Measurements from ENCODE around the gene MS4A8. TPM values are rescaled to one million over a fixed set of nuclear protein-coding genes. Genes with fewer than 3 reads are reported as not detected.

MS4A8 gene
- total RNA-seq, 4 donors from 2014 or later: not detected

GRCh38 chr11:60734279-60734678, 34.9 kb downstream of the MS4A8 start:
- 86 to 87% methylated on average over 4 of the region's 4 CpGs for whole genome bisulfite sequencing, 2 donors (ENCODE audit: low coverage in 1 of 2)

DNA sequence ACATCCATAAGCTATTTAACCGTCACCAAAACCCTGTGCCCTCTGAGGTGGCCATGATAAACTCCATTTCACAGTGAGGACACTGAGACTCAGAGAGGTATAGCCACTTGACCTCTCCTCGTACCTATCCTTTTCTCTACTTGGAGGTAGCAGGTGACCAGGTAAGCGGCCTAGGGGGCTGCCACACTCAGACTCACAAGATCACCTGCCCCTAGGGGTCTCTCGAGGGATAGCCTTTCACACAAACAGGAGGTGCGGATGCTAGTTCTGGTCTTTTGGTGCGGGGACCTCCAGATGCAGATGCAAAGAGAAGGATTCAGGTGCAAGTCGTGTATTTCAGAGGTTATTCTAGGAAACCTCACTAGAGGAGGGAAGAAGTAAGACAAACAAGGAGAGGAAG, 39.7 kb downstream of the MS4A8 start:
- no peaks in the 10 kb centered on the region for H3K4me1 ChIP-seq
- H3K27ac ChIP-seq: no peak overlapping the region
- peaks cover 0 to 25% (median 0%) of the 10 kb centered on the region in 3 donors for H3K9me3 ChIP-seq
- WGBS, 2 donors (ENCODE audit: low coverage in 1 of 2): 40 to 80% methylated on average over 1 to 4 of the region's 7 CpGs
- ATAC-seq: no peak
- H3K36me3 ChIP-seq: no peaks in the 10 kb centered on the region
- H3K27me3 ChIP-seq: peaks cover 26% of the 10 kb centered on the region
- no peak for TF ChIP-seq POLR2AphosphoS5 (IDR thresholded peaks at IDR 0.05)
- TF ChIP-seq, protein P1, sequence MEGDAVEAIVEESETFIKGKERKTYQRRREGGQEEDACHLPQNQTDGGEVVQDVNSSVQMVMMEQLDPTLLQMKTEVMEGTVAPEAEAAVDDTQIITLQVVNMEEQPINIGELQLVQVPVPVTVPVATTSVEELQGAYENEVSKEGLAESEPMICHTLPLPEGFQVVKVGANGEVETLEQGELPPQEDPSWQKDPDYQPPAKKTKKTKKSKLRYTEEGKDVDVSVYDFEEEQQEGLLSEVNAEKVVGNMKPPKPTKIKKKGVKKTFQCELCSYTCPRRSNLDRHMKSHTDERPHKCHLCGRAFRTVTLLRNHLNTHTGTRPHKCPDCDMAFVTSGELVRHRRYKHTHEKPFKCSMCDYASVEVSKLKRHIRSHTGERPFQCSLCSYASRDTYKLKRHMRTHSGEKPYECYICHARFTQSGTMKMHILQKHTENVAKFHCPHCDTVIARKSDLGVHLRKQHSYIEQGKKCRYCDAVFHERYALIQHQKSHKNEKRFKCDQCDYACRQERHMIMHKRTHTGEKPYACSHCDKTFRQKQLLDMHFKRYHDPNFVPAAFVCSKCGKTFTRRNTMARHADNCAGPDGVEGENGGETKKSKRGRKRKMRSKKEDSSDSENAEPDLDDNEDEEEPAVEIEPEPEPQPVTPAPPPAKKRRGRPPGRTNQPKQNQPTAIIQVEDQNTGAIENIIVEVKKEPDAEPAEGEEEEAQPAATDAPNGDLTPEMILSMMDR (IDR thresholded peaks at IDR 0.05): no peak
- no peak for TF ChIP-seq POLR2A (IDR thresholded peaks at IDR 0.05)
- TF ChIP-seq EP300 (IDR thresholded peaks at IDR 0.05): no peak
- H3K4me3 ChIP-seq: no peak overlapping the region

More at GRCh38 chr11:60734279-60734678, 34.9 kb downstream of the MS4A8 start:
- H3K4me1 ChIP-seq: no peaks in the 10 kb centered on the region
- no peaks in the 10 kb centered on the region for H3K9me3 ChIP-seq
- peaks cover 10% of the 10 kb centered on the region for H3K27me3 ChIP-seq
- no peaks in the 10 kb centered on the region for H3K36me3 ChIP-seq
- no peak for TF ChIP-seq POLR2A (IDR thresholded peaks at IDR 0.05)
- ATAC-seq: no peak
- H3K27ac ChIP-seq: no peak overlapping the region
- no peak overlapping the region for H3K4me3 ChIP-seq

DNA sequence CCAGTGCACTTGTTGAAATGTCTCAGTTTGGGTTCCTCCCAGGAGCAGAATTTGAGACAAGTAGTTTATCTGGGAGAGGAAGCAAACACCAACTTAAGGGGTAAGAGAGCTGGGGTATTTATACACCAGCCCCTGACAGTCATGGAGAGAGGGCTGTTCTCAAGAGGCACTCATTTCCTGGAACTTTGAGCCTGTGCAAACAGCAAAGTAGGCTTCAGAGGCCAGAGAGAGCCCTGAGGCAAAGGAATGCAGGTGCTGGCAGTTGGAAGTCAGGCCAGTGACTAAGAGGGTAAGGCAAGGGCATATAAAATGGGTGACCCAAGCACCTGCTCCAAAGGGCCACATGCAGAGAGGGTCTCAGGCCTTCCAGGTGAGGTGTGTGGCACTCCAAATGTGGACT, 41.2 kb downstream of the MS4A8 start:
- Histone ChIP-seq H3K27me3 (peaks cover 26% of the 10 kb centered on the region), H3K9me3 (peaks cover 0 to 25% (median 0%) of the 10 kb centered on the region in 3 donors), H3K4me1 (no peaks in the 10 kb centered on the region), H3K4me3 (no peak overlapping the region), H3K27ac (no peak overlapping the region), H3K36me3 (no peaks in the 10 kb centered on the region)
- TF ChIP-seq EP300 (IDR thresholded peaks at IDR 0.05): no peak
- no peak for TF ChIP-seq POLR2AphosphoS5 (IDR thresholded peaks at IDR 0.05)
- TF ChIP-seq, protein P1 (IDR thresholded peaks at IDR 0.05): no peak
- TF ChIP-seq POLR2A (IDR thresholded peaks at IDR 0.05): no peak
- no peak for ATAC-seq

- Histone ChIP-seq H3K27me3 (peaks cover 23% of the 10 kb centered on the region), H3K9me3 (peaks cover 0 to 25% (median 0%) of the 10 kb centered on the region in 3 donors), H3K27ac (no peak overlapping the region), H3K36me3 (no peaks in the 10 kb centered on the region), H3K4me3 (no peak overlapping the region), H3K4me1 (no peaks in the 10 kb centered on the region)
- WGBS, 2 donors (ENCODE audit: low coverage in 1 of 2): no CpG with 5 or more reads among the region's 3 CpGs
- no peak for ATAC-seq
- TF ChIP-seq POLR2AphosphoS5 (IDR thresholded peaks at IDR 0.05) (no peak), EP300 (IDR thresholded peaks at IDR 0.05) (no peak), POLR2A (IDR thresholded peaks at IDR 0.05) (no peak)
- TF ChIP-seq, protein P1 (IDR thresholded peaks at IDR 0.05): no peak
Measured at GRCh38 chr11:60741421-60741820, 42.0 kb downstream of the MS4A8 start.

DNA sequence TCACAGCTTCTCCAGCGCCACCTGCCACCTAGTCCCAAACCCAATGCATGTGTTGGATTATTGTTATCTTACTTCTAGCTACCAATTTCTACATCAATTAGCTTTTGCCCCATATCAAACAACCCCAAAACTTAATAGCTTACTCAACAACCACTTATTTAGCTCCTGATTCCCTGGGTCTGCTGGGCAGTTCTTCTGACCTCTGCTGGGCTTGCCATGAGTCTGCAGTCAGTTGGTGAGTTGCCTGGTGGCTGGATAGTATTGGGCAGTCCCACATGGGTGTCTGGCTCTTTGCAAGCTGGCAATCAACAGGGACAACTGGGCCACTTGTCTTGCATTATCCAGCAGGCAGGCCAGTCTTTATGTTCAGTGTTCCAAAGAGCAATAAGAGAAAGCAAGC, 43.6 kb downstream of the MS4A8 start:
- H3K27me3 ChIP-seq: peaks cover 22% of the 10 kb centered on the region
- peaks cover 0 to 25% (median 0%) of the 10 kb centered on the region in 3 donors for H3K9me3 ChIP-seq
- H3K4me1 ChIP-seq: no peaks in the 10 kb centered on the region
- no peak for TF ChIP-seq POLR2A (IDR thresholded peaks at IDR 0.05)
- no peak for TF ChIP-seq POLR2AphosphoS5 (IDR thresholded peaks at IDR 0.05)
- TF ChIP-seq EP300 (IDR thresholded peaks at IDR 0.05): no peak
- TF ChIP-seq, protein P1 (IDR thresholded peaks at IDR 0.05): no peak
- ATAC-seq: no peak
- no peak overlapping the region for H3K27ac ChIP-seq
- no peaks in the 10 kb centered on the region for H3K36me3 ChIP-seq
- 82 to 100% methylated on average over 1 of the region's 1 CpG for WGBS, 2 donors (ENCODE audit: low coverage in 1 of 2)
- H3K4me3 ChIP-seq: no peak overlapping the region

Measured in gastroesophageal sphincter (tissue), 4 donors.